ENCODE measurements around the gene LGI4. TPM values are rescaled to one million over a fixed set of nuclear protein-coding genes. Genes with fewer than 3 reads are reported as not detected.

The LGI4 gene
- total and polyA plus RNA-seq, 4 donors: 0.18 to 1.5 (median 1.1) TPM

GRCh38 chr19:35106291-35106583 is 28.6 kb downstream of the LGI4 start (continued):
- no peak for TF ChIP-seq ZBTB33 (IDR thresholded peaks at IDR 0.05)
- no peak for TF ChIP-seq ATF3 (IDR thresholded peaks at IDR 0.05)
- TF ChIP-seq FOXA1 (IDR thresholded peaks at IDR 0.05): no peak
- TF ChIP-seq EGR1 (IDR thresholded peaks at IDR 0.05; ENCODE audit: low read depth in 2 of 2): no peak
- no peak for TF ChIP-seq HNF4A (conservative IDR thresholded peaks at IDR 0.05)

- WGBS: 86% methylated on average over 30 of the region's 30 CpGs
- no peak overlapping the region for H3K27ac ChIP-seq (ENCODE audit: low read depth in 1 of 2, low read length in 2 of 2)
These were observed 29.2 kb downstream of the LGI4 start for GRCh38 chr19:35105411-35106290.

More at GRCh38 chr19:35105411-35106290, 29.2 kb downstream of the LGI4 start:
- Histone ChIP-seq H3K4me1 (ENCODE audit: control insufficient read depth in 4 of 4, insufficient read depth in 4 of 4, low read length in 3 of 4) (no peaks in the 10 kb centered on the region), H3K9ac (ENCODE audit: low read depth in 1 of 2, low read length in 2 of 2) (no peak overlapping the region), H3K27me3 (ENCODE audit: control insufficient read depth in 4 of 4, insufficient read depth in 4 of 4, low read length in 3 of 4) (no peaks in the 10 kb centered on the region), H3K36me3 (ENCODE audit: control insufficient read depth in 4 of 4, insufficient read depth in 3 of 4, low read depth in 1 of 4, low read length in 3 of 4) (no peaks in the 10 kb centered on the region), H3K9me3 (ENCODE audit: control insufficient read depth in 4 of 4, low read length in 3 of 4) (no peaks in the 10 kb centered on the region), H3K4me3 (ENCODE audit: low read depth in 1 of 3, low read length in 3 of 3) (no peak overlapping the region)
- DNase-seq (ENCODE audit: low spot score): no peak
- TF ChIP-seq GABPA (IDR thresholded peaks at IDR 0.05 in 1 of 2, conservative IDR thresholded peaks at IDR 0.05 in 1 of 2): no peak
- TF ChIP-seq ZBTB33 (IDR thresholded peaks at IDR 0.05): no peak
- no peak for TF ChIP-seq REST (IDR thresholded peaks at IDR 0.05)
- no peak for TF ChIP-seq HNF4A (conservative IDR thresholded peaks at IDR 0.05)
- TF ChIP-seq FOXA2 (IDR thresholded peaks at IDR 0.05): no peak
- TF ChIP-seq RAD21 (IDR thresholded peaks at IDR 0.05): no peak
- TF ChIP-seq SP1 (IDR thresholded peaks at IDR 0.05): no peak
